GM23338 (cell line): ENCODE data around the gene VCL.

Experiments
- CREB1 ChIP-seq: fragments of 250-450 bp; sonication (Bioruptor Pico); IDR thresholded peaks from 2 replicates; pipeline ENCODE4 v1.5.0; 2020; ENCODE audit warnings: low read depth, mild to moderate bottlenecking, moderate library complexity
- EZH2 ChIP-seq: fragments of 200-600 bp; sonication (generic); IDR thresholded peaks from one replicate; pipeline ENCODE4 v1.8.0; 2017; ENCODE audit warnings: antibody characterized with exemption, mild to moderate bottlenecking, low read depth; ENCODE audit not compliant: unreplicated experiment
- EZH2phosphoT487 ChIP-seq: fragments of 200-600 bp; sonication (generic); IDR thresholded peaks from one replicate; pipeline ENCODE4 v1.8.1; 2018; ENCODE audit warnings: antibody characterized with exemption; ENCODE audit not compliant: unreplicated experiment
- JUNB ChIP-seq: IDR thresholded peaks from one replicate; pipeline ENCODE4 v1.6.1; 2016; ENCODE audit warnings: antibody characterized with exemption; ENCODE audit not compliant: unreplicated experiment
- NANOG ChIP-seq: IDR thresholded peaks from 2 replicates; pipeline ENCODE4 v1.6.1; 2016; ENCODE audit warnings: antibody characterized with exemption, borderline replicate concordance
- POLR2AphosphoS5 ChIP-seq: IDR thresholded peaks from 2 replicates; pipeline ENCODE4 v1.6.1; 2016; ENCODE audit warnings: antibody characterized with exemption, low read depth
- STAT1 ChIP-seq: IDR thresholded peaks from one replicate; pipeline ENCODE4 v1.6.1; 2016; ENCODE audit warnings: antibody characterized with exemption; ENCODE audit not compliant: unreplicated experiment
- ZNF331 ChIP-seq: fragments of 250-450 bp; sonication (Bioruptor Pico); IDR thresholded peaks from 2 replicates; pipeline ENCODE4 v1.5.0; 2020; ENCODE audit warnings: low read depth, mild to moderate bottlenecking, moderate library complexity
- TF ChIP-seq, protein P1 (sequence below), 2 experiments: fragments of 200-600 bp in 1 of 2; sonication (generic) in 1 of 2; conservative IDR thresholded peaks; 2 replicates each; pipeline versions ENCODE4 v1.5.1 to v1.6.1; 2016 to 2017; ENCODE audit warnings: antibody characterized with exemption in 2 of 2, low read depth in 2 of 2, mild to moderate bottlenecking in 2 of 2, moderate library complexity in 1 of 2
- TF ChIP-seq, protein P2 (sequence below): IDR thresholded peaks from one replicate; pipeline ENCODE4 v1.6.1; 2018; ENCODE audit warnings: antibody characterized with exemption; ENCODE audit not compliant: unreplicated experiment

DNA sequence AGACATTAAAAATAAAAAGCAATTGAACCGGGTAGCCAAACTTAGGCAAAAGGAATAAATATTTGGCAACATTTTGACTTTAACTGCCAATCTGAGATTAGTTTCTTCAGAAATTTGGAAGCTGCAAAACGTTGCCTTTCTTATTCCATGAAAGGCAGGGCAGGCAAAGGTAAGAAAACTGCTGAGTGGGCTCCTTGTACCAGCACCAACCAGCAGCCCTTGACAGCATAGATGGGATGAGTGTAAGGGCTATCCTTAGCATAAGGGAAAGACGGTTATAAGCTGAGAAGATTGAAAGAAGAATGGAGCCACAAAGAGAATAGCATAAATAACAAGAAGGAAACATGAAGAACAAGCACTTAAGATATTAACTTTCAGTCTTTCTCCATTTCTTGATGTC, 124.1 kb downstream of the VCL start:
- TF ChIP-seq, protein P1, sequence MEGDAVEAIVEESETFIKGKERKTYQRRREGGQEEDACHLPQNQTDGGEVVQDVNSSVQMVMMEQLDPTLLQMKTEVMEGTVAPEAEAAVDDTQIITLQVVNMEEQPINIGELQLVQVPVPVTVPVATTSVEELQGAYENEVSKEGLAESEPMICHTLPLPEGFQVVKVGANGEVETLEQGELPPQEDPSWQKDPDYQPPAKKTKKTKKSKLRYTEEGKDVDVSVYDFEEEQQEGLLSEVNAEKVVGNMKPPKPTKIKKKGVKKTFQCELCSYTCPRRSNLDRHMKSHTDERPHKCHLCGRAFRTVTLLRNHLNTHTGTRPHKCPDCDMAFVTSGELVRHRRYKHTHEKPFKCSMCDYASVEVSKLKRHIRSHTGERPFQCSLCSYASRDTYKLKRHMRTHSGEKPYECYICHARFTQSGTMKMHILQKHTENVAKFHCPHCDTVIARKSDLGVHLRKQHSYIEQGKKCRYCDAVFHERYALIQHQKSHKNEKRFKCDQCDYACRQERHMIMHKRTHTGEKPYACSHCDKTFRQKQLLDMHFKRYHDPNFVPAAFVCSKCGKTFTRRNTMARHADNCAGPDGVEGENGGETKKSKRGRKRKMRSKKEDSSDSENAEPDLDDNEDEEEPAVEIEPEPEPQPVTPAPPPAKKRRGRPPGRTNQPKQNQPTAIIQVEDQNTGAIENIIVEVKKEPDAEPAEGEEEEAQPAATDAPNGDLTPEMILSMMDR (conservative IDR thresholded peaks at IDR 0.05; ENCODE audit: low read depth in 2 of 2), result no peak
- TF ChIP-seq POLR2AphosphoS5, result no peak
- TF ChIP-seq EZH2, result no peak
- no peak for TF ChIP-seq EZH2phosphoT487
- no peak for TF ChIP-seq ZNF331 (CRISPR knock-in tag)
- TF ChIP-seq NANOG, result no peak
- TF ChIP-seq, protein P2, sequence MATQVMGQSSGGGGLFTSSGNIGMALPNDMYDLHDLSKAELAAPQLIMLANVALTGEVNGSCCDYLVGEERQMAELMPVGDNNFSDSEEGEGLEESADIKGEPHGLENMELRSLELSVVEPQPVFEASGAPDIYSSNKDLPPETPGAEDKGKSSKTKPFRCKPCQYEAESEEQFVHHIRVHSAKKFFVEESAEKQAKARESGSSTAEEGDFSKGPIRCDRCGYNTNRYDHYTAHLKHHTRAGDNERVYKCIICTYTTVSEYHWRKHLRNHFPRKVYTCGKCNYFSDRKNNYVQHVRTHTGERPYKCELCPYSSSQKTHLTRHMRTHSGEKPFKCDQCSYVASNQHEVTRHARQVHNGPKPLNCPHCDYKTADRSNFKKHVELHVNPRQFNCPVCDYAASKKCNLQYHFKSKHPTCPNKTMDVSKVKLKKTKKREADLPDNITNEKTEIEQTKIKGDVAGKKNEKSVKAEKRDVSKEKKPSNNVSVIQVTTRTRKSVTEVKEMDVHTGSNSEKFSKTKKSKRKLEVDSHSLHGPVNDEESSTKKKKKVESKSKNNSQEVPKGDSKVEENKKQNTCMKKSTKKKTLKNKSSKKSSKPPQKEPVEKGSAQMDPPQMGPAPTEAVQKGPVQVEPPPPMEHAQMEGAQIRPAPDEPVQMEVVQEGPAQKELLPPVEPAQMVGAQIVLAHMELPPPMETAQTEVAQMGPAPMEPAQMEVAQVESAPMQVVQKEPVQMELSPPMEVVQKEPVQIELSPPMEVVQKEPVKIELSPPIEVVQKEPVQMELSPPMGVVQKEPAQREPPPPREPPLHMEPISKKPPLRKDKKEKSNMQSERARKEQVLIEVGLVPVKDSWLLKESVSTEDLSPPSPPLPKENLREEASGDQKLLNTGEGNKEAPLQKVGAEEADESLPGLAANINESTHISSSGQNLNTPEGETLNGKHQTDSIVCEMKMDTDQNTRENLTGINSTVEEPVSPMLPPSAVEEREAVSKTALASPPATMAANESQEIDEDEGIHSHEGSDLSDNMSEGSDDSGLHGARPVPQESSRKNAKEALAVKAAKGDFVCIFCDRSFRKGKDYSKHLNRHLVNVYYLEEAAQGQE, result no peak
- TF ChIP-seq STAT1, result no peak
- TF ChIP-seq CREB1 (CRISPR knock-in tag), result no peak
- TF ChIP-seq JUNB, result no peak
